GM11168 (cell line): ENCODE measurements around the gene SUPT3H.

ENCODE experiments used
- in situ Hi-C: fragments of 300-500 bp; cut with MboI; formaldehyde crosslinking; loops from one replicate; pipeline ENCODE4 v1.12.0; 2022; ENCODE audit warnings: low sequenced_read_pairs; ENCODE audit not compliant: unreplicated experiment

SUPT3H gene

GRCh38 chr6:44825273-44825672, 552.5 kb downstream of the SUPT3H start:
- in situ Hi-C loops = no loop called here

GRCh38 chr6:44824567-44824966, 553.2 kb downstream of the SUPT3H start:
- in situ Hi-C loops = no loop called here

GRCh38 chr6:44820759-44821158, 557.0 kb downstream of the SUPT3H start:
- in situ Hi-C loops = no loop called here

GRCh38 chr6:44820321-44820720, 557.4 kb downstream of the SUPT3H start:
- in situ Hi-C loops = no loop called here

- in situ Hi-C loops = no loop called here
Observed at GRCh38 chr6:44811456-44811855, 566.3 kb downstream of the SUPT3H start.

GRCh38 chr6:44809258-44809657, 568.5 kb downstream of the SUPT3H start:
- in situ Hi-C loops = no loop called here

GRCh38 chr6:44808148-44808547, 569.6 kb downstream of the SUPT3H start:
- in situ Hi-C loops = no loop called here

- in situ Hi-C loops = no loop called here
Observed at GRCh38 chr6:44806656-44807055, 571.1 kb downstream of the SUPT3H start.

- in situ Hi-C loops = no loop called here
Observed at GRCh38 chr6:44805238-44805846, 572.4 kb downstream of the SUPT3H start.

GRCh38 chr6:44804546-44805159, 573.1 kb downstream of the SUPT3H start:
- in situ Hi-C loops = no loop called here

GRCh38 chr6:44804016-44804415, 573.7 kb downstream of the SUPT3H start:
- in situ Hi-C loops = no loop called here

GRCh38 chr6:44800784-44801592, 576.7 kb downstream of the SUPT3H start:
- in situ Hi-C loops = no loop called here

GRCh38 chr6:44800171-44800783, 577.5 kb downstream of the SUPT3H start:
- in situ Hi-C loops = no loop called here

- in situ Hi-C loops = no loop called here
Observed at GRCh38 chr6:44797746-44798145, 580.0 kb downstream of the SUPT3H start.

GRCh38 chr6:44795326-44795725, 582.4 kb downstream of the SUPT3H start:
- in situ Hi-C loops = no loop called here

GRCh38 chr6:44789806-44790205, 587.9 kb downstream of the SUPT3H start:
- in situ Hi-C loops = no loop called here

GRCh38 chr6:44789061-44789460, 588.7 kb downstream of the SUPT3H start:
- in situ Hi-C loops = no loop called here

GRCh38 chr6:44788387-44788981, 589.2 kb downstream of the SUPT3H start:
- in situ Hi-C loops = no loop called here

GRCh38 chr6:44787254-44787834, 590.4 kb downstream of the SUPT3H start:
- in situ Hi-C loops = no loop called here

- in situ Hi-C loops = no loop called here
Observed at GRCh38 chr6:44785130-44785529, 592.6 kb downstream of the SUPT3H start.
